Gastrocnemius medialis (tissue), 4 donors: Measurements from ENCODE around the gene ANGEL1. TPM values are rescaled to one million over a fixed set of nuclear protein-coding genes. Genes with fewer than 3 reads are reported as not detected.

ENCODE experiments used
- ATAC-seq, 2 donors: fragments of 150-250 bp; one replicate each; pipeline ENCODE4 v1.9.1; 2016
- DNase-seq, 2 donors: peaks; one replicate each; pipeline ENCODE4 v3.0.0-alpha.2; 2019
- H3K27ac ChIP-seq, 4 donors: fragments of 200-600 bp; sonication (generic); 1 replicate in 1 of 4; 2 replicates in 3 of 4; pipeline ENCODE4 v1.5.1; 2016 to 2018; ENCODE audit warnings: mild to moderate bottlenecking in 2 of 4, moderate library complexity in 1 of 4
- H3K27me3 ChIP-seq, 3 donors: fragments of 200-600 bp; sonication (generic) in 2 of 3; 1 replicate in 1 of 3; 2 replicates in 2 of 3; pipeline versions ENCODE4 v1.5.1 to v1.6.0; 2016 to 2019; ENCODE audit warnings: mild to moderate bottlenecking in 1 of 3, moderate library complexity in 1 of 3
- H3K36me3 ChIP-seq, 2 donors: fragments of 200-600 bp; sonication (generic) in 1 of 2; one replicate each; pipeline ENCODE4 v1.5.1; 2017 to 2018
- H3K4me1 ChIP-seq, 2 donors: fragments of 200-600 bp; sonication (generic) in 1 of 2; one replicate each; pipeline ENCODE4 v1.5.1; 2016 to 2017; ENCODE audit warnings: mild to moderate bottlenecking in 2 of 2
- H3K4me3 ChIP-seq, 4 donors: fragments of 200-600 bp; sonication (generic) in 3 of 4; 1 replicate in 1 of 4; 2 replicates in 3 of 4; pipeline ENCODE4 v1.5.1; 2016 to 2019; ENCODE audit warnings: mild to moderate bottlenecking in 2 of 4
- H3K9me3 ChIP-seq, 3 donors: fragments of 200-600 bp; sonication (generic) in 2 of 3; 1 replicate in 1 of 3; 2 replicates in 2 of 3; pipeline ENCODE4 v1.5.1; 2016 to 2019
- POLR2A ChIP-seq, 2 donors: fragments of 450-650 bp; IDR thresholded peaks; one replicate each; pipeline ENCODE4 v1.6.1; 2017; ENCODE audit warnings: antibody characterized with exemption in 2 of 2, mild to moderate bottlenecking in 2 of 2, moderate library complexity in 2 of 2
- in situ Hi-C, 4 donors: fragments of 200-750 bp; cut with MboI; loops; one replicate each; pipeline versions ENCODE4 v1.15.0 to v1.8.0; 2017; ENCODE audit warnings: low sequenced_read_pairs in 4 of 4
- intact Hi-C: fragments of 100-400 bp; cut with DNase I; formaldehyde crosslinking; loops from one replicate; pipeline ENCODE4 v1.15.1; 2023; ENCODE audit warnings: low total_unique reads
- total RNA-seq, 4 donors: library from RNA; depleted of rRNA; stranded (reverse); fragments of >200 nt; gene quantifications; one replicate each; pipeline versions ENCODE4 v1.1.0 to v1.2.3, GENCODE V29; 2016
- TF ChIP-seq, protein P1 (sequence below), 5 experiments: fragments of 450-650 bp in 3 of 5; fragments of 200-600 bp in 2 of 5; sonication (generic) in 2 of 5; IDR thresholded peaks in 4 of 5; conservative IDR thresholded peaks in 1 of 5; 1 replicate in 4 of 5; 2 replicates in 1 of 5; pipeline ENCODE4 v1.5.1; 2016 to 2019; ENCODE audit warnings: antibody characterized with exemption in 5 of 5, mild to moderate bottlenecking in 3 of 5, moderate library complexity in 3 of 5

The ANGEL1 gene
- total RNA-seq, 4 donors from 2014 or later: 8.6 to 16.9 (median 12.7) TPM

DNA sequence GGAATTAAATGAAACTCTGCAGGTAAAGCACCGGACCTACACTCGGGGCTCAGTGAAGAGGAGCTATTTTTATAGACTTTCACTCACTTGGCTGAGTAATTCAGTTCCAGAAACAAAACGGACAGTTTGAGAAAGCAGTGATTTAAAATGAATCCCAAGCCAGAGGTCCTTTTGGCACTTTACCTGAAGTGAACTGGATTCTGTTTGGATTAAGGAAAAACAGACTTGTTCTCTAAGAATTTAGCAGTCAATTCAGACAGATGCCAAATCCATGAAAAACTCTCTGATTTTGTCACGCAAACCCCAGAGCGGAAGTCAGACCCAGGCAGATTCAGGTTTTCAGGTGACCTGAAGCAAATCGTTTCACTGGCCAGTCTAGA lies 56.3 kb downstream of the ANGEL1 start:
- no peaks in the 10 kb centered on the region for H3K27me3 ChIP-seq
- H3K9me3 ChIP-seq: no peaks in the 10 kb centered on the region
- H3K4me3 ChIP-seq: no peak overlapping the region
- intact Hi-C loops (no loop called here), in situ Hi-C loops (no loop called here)
- H3K27ac ChIP-seq: no peak overlapping the region
- H3K4me1 ChIP-seq: peaks cover 5 to 7% of the 10 kb centered on the region in 2 donors
- no peaks in the 10 kb centered on the region for H3K36me3 ChIP-seq
- TF ChIP-seq, protein P1, sequence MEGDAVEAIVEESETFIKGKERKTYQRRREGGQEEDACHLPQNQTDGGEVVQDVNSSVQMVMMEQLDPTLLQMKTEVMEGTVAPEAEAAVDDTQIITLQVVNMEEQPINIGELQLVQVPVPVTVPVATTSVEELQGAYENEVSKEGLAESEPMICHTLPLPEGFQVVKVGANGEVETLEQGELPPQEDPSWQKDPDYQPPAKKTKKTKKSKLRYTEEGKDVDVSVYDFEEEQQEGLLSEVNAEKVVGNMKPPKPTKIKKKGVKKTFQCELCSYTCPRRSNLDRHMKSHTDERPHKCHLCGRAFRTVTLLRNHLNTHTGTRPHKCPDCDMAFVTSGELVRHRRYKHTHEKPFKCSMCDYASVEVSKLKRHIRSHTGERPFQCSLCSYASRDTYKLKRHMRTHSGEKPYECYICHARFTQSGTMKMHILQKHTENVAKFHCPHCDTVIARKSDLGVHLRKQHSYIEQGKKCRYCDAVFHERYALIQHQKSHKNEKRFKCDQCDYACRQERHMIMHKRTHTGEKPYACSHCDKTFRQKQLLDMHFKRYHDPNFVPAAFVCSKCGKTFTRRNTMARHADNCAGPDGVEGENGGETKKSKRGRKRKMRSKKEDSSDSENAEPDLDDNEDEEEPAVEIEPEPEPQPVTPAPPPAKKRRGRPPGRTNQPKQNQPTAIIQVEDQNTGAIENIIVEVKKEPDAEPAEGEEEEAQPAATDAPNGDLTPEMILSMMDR (IDR thresholded peaks at IDR 0.05 in 4 of 5, conservative IDR thresholded peaks at IDR 0.05 in 1 of 5): no peak
- TF ChIP-seq POLR2A (IDR thresholded peaks at IDR 0.05): no peak
- ATAC-seq (no peak), DNase-seq (no peak)

DNA sequence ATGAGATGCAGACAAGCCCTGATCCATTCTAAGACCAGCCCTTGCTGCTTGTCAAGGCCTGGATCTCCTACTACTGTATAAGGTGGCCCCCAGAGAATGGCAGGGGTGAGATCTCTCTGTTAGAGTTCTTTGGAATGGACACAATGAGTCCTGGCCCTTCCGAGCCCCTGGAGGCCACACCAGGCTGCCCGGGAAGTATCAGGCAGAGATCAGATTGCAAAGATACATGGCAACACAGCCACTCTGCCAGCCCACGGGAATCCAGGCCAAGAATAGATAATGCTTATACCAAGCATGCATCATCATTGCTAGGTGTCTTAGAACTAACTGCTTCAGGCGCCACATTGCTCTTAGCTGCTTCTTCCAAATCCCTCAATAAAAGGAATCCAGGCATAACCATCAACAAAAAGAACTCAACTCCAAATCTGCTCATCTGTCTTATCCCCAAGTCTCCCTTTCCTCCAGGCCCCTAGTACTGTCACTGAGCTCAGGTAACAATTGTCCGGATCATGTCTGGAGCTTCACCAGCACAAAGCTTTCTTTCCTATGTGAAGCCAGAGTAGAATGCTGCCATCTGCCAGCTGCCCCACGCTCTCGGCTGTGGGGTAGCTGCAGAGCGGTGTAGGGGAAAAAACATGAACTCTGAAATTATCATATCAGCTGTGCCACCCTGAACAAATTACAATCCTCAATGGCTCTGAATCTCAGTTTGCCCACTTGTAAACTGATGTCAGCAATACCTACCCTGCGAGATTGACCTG lies 56.9 kb downstream of the ANGEL1 start:
- Histone ChIP-seq H3K27me3 (no peaks in the 10 kb centered on the region), H3K9me3 (no peaks in the 10 kb centered on the region), H3K4me1 (peaks cover 1 to 5% of the 10 kb centered on the region in 2 donors), H3K27ac (no peak overlapping the region), H3K4me3 (no peak overlapping the region), H3K36me3 (no peaks in the 10 kb centered on the region)
- in situ Hi-C loops (no loop called here), intact Hi-C loops (no loop called here)
- no peak for TF ChIP-seq POLR2A (IDR thresholded peaks at IDR 0.05)
- TF ChIP-seq, protein P1 (IDR thresholded peaks at IDR 0.05 in 4 of 5, conservative IDR thresholded peaks at IDR 0.05 in 1 of 5): no peak
- ATAC-seq: no peak
- DNase-seq: no peak

DNA sequence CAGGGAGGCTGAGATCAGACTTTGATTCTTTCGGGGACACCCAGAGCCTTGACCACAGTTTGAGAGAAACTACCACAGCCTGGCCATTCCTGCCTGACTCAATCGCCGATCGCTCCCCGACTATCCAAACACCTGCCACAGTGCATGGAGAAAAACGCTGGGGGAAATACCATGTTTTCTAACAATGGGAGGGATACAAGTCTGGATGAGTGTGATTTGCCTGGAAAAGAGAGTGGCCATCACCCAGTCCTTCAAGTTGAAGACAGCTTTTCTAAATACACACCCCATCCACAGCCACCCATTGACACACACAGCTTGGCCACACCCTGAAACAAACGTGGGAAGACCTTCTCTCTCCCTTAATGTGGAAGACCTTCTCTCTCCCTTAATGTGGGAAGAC lies 58.1 kb downstream of the ANGEL1 start:
- no peak overlapping the region for H3K27ac ChIP-seq
- no peaks in the 10 kb centered on the region for H3K36me3 ChIP-seq

DNA sequence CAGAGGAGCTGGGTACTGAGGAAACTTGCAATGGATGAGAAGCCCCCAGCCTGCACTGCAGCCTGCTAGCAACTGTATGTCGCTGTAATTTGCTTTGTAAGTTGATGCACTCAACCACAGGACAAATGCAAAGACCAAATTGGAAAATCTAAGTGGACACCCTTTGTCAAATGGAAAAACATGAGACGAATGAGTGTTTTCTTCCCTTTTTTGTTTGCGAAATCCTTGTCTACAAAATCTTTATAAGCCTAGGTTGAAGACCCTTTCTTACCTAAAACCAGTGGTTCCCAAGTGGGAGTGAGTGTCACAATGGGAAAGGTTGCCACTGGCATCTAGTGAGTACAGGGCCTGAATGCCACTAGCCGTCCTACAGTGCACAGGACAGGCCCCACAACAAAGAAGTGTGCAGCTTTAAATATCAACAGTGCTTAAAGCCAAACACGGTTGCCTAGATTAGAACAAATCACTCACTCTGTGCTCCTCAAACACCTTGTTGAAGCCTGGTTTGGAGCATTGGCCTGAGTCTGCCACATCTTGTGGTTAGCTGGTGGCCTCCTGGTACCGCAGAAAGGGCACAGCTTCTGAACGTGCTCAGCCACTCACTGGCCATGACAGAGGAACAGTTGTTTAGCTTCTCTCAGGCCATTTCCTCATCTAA lies 59.0 kb downstream of the ANGEL1 start:
- in situ Hi-C loops: no loop called here
- intact Hi-C loops: no loop called here
- no peak overlapping the region for H3K27ac ChIP-seq

More for the DNA sequence above, 58.1 kb downstream of the ANGEL1 start:
- no peak for ATAC-seq
- H3K4me3 ChIP-seq: no peak overlapping the region
- DNase-seq: no peak
- H3K9me3 ChIP-seq: no peaks in the 10 kb centered on the region
- TF ChIP-seq, protein P1 (IDR thresholded peaks at IDR 0.05 in 4 of 5, conservative IDR thresholded peaks at IDR 0.05 in 1 of 5): no peak
- no peak for TF ChIP-seq POLR2A (IDR thresholded peaks at IDR 0.05)
- in situ Hi-C loops: no loop called here
- H3K4me1 ChIP-seq: peaks cover 0 to 3% of the 10 kb centered on the region in 2 donors
- H3K27me3 ChIP-seq: no peaks in the 10 kb centered on the region
- intact Hi-C loops: no loop called here

More for the DNA sequence above, 59.0 kb downstream of the ANGEL1 start:
- ATAC-seq (no peak), DNase-seq (no peak)
- Histone ChIP-seq H3K27me3 (no peaks in the 10 kb centered on the region), H3K36me3 (no peaks in the 10 kb centered on the region), H3K4me3 (no peak overlapping the region), H3K9me3 (no peaks in the 10 kb centered on the region), H3K4me1 (peaks cover 0 to 3% of the 10 kb centered on the region in 2 donors)
- TF ChIP-seq POLR2A (IDR thresholded peaks at IDR 0.05): no peak
- TF ChIP-seq, protein P1 (IDR thresholded peaks at IDR 0.05 in 4 of 5, conservative IDR thresholded peaks at IDR 0.05 in 1 of 5): no peak
